A549 (cell line): ENCODE data around the gene NTNG1. TPM values are rescaled to one million over a fixed set of nuclear protein-coding genes. Genes with fewer than 3 reads are reported as not detected.

Source experiments
- ATAC-seq, 2 experiments: fragments of 200-7000 bp in 1 of 2; fragments of >200 bp in 1 of 2; cut with Nextera tagmentation in 1 of 2; cut with Tn5 transposase in 1 of 2; 3 replicates each; pipeline versions ENCODE4 v1.8.0 to v1.9.1; 2018 to 2020; ENCODE audit warnings: mild to moderate bottlenecking in 1 of 2, moderate library complexity in 1 of 2
- CTCF ChIA-PET: fragments of 300-600 bp; sonication (Branson Sonifier 250); formaldehyde crosslinking; extraction: SDS; loops from one replicate; lab custom pipeline; 2021; ENCODE audit warnings: antibody characterized with exemption, inconsistent platforms; lab: Yijun Ruan, JAX
- POLR2A ChIA-PET: fragments of 350-600 bp; formaldehyde crosslinking; extraction: SDS; loops from one replicate; lab custom pipeline; 2021; ENCODE audit warnings: antibody characterized with exemption, inconsistent platforms; lab: Yijun Ruan, JAX
- DNase-seq, 2 experiments: peaks; one replicate each; pipeline versions ENCODE4 v3.0.0 to v3.0.0-alpha.2; 2011 to 2016; ENCODE audit warnings: low read depth in 1 of 2, low spot score in 1 of 2
- FAIRE-seq: peaks from 2 replicates; lab custom pipeline; 2011; peaks lifted over from hg19 to GRCh38; lab: Jason Lieb, UNC
- H3K27ac ChIP-seq, 2 experiments: fragments of >200 bp; sonication (Bioruptor Twin); formaldehyde crosslinking; 3 replicates each; pipeline ENCODE4 v1.5.1; 2016 to 2017
- H3K4me1 ChIP-seq: fragments of >200 bp; sonication (Bioruptor Twin); formaldehyde crosslinking; 3 replicates; pipeline ENCODE4 v1.6.1; 2016
- H3K4me2 ChIP-seq: fragments of >200 bp; sonication (Bioruptor Twin); formaldehyde crosslinking; 3 replicates; pipeline ENCODE4 v1.6.1; 2016
- H3K4me3 ChIP-seq: fragments of >200 bp; sonication (Bioruptor Twin); formaldehyde crosslinking; 3 replicates; pipeline ENCODE4 v1.5.1; 2016
- H3K9me3 ChIP-seq: fragments of >200 bp; sonication (Bioruptor Twin); formaldehyde crosslinking; 3 replicates; pipeline ENCODE4 v1.6.1; 2016
- ATOH8 ChIP-seq: fragments of 250-450 bp; sonication (Bioruptor Pico); IDR thresholded peaks from 2 replicates; pipeline ENCODE4 v1.5.0; 2020; ENCODE audit warnings: low read depth, mild to moderate bottlenecking, moderate library complexity
- BCL3 ChIP-seq: fragments of >200 bp; sonication (Bioruptor Twin); formaldehyde crosslinking; IDR thresholded peaks from 3 replicates; pipeline ENCODE4 v1.6.1; 2016
- CHD2 ChIP-seq: fragments of 150-350 bp; IDR thresholded peaks from 2 replicates; pipeline ENCODE4 v1.6.1; 2014; ENCODE audit warnings: low read length; ENCODE audit not compliant: partially characterized antibody
- CHD4 ChIP-seq: fragments of 200-600 bp; sonication (generic); IDR thresholded peaks from 2 replicates; pipeline ENCODE4 v1.6.1; 2016; ENCODE audit warnings: antibody characterized with exemption, mild to moderate bottlenecking, borderline replicate concordance
- EHMT2 ChIP-seq: fragments of 200-600 bp; sonication (generic); IDR thresholded peaks from 2 replicates; pipeline ENCODE4 v1.6.1; 2016; ENCODE audit warnings: antibody characterized with exemption, low read depth, mild to moderate bottlenecking, moderate library complexity
- ESRRA ChIP-seq: fragments of 150-350 bp; IDR thresholded peaks from 2 replicates; pipeline ENCODE4 v1.6.1; 2014; ENCODE audit warnings: mild to moderate bottlenecking, low read length, borderline replicate concordance
- GATA3 ChIP-seq: IDR thresholded peaks from 2 replicates; pipeline ENCODE4 v1.6.1; 2012; ENCODE audit warnings: borderline replicate concordance
- HDAC2 ChIP-seq: fragments of 200-600 bp; sonication (generic); IDR thresholded peaks from 2 replicates; pipeline ENCODE4 v1.6.1; 2016
- HOXB5 ChIP-seq: fragments of 250-450 bp; sonication (Bioruptor Pico); IDR thresholded peaks from 2 replicates; pipeline ENCODE4 v1.5.0; 2020; ENCODE audit warnings: mild to moderate bottlenecking, moderate library complexity
- JUN ChIP-seq, 2 experiments: fragments of >200 bp; sonication (Bioruptor Twin); formaldehyde crosslinking; IDR thresholded peaks; 2 replicates in 1 of 2; 3 replicates in 1 of 2; pipeline ENCODE4 v1.6.1; 2016 to 2017
- KDM5A ChIP-seq: fragments of 200-600 bp; sonication (generic); IDR thresholded peaks from 2 replicates; pipeline ENCODE4 v1.6.1; 2016; ENCODE audit warnings: antibody characterized with exemption, mild to moderate bottlenecking
- MAX ChIP-seq: IDR thresholded peaks from 2 replicates; pipeline ENCODE4 v1.6.1; 2012
- NPAS2 ChIP-seq: fragments of 250-450 bp; sonication (Bioruptor Pico); IDR thresholded peaks from 2 replicates; pipeline ENCODE4 v1.8.0; 2022; ENCODE audit warnings: mild to moderate bottlenecking, moderate library complexity, borderline replicate concordance
- NR3C1 ChIP-seq: fragments of >200 bp; sonication (Bioruptor Twin); formaldehyde crosslinking; IDR thresholded peaks from 3 replicates; pipeline ENCODE4 v1.6.1; 2017
- PHF8 ChIP-seq: fragments of 200-600 bp; sonication (generic); IDR thresholded peaks from 2 replicates; pipeline ENCODE4 v1.6.1; 2016; ENCODE audit warnings: low read depth, mild to moderate bottlenecking, antibody characterized with exemption, moderate library complexity, borderline replicate concordance
- RAD21 ChIP-seq, 2 experiments: fragments of >200 bp in 1 of 2; sonication (Bioruptor Twin) in 1 of 2; formaldehyde crosslinking in 1 of 2; IDR thresholded peaks in 1 of 2; conservative IDR thresholded peaks in 1 of 2; 2 replicates in 1 of 2; 3 replicates in 1 of 2; pipeline ENCODE4 v1.6.1; 2012 to 2018; ENCODE audit warnings: inconsistent platforms in 1 of 2
- RARB ChIP-seq: fragments of 250-450 bp; sonication (Bioruptor Pico); IDR thresholded peaks from 2 replicates; pipeline ENCODE4 v1.8.0; 2021; ENCODE audit warnings: mild to moderate bottlenecking, moderate library complexity
- RCOR1 ChIP-seq: fragments of 150-350 bp; IDR thresholded peaks from 2 replicates; pipeline ENCODE4 v1.6.1; 2014; ENCODE audit warnings: antibody characterized with exemption, low read length, low read depth
- REST ChIP-seq: fragments of 200-600 bp; sonication (generic); IDR thresholded peaks from 2 replicates; pipeline ENCODE4 v1.6.1; 2016; ENCODE audit warnings: antibody characterized with exemption, mild to moderate bottlenecking, moderate library complexity
- RFX5 ChIP-seq: fragments of 450-650 bp; IDR thresholded peaks from 2 replicates; pipeline ENCODE4 v1.7.1; 2014; ENCODE audit warnings: antibody characterized with exemption, mild to moderate bottlenecking, moderate library complexity
- SREBF2 ChIP-seq: fragments of 450-650 bp; IDR thresholded peaks from 2 replicates; pipeline ENCODE4 v1.6.1; 2014; ENCODE audit warnings: mild to moderate bottlenecking, moderate library complexity
- TFCP2L1 ChIP-seq: fragments of 250-450 bp; sonication (Bioruptor Pico); IDR thresholded peaks from 2 replicates; pipeline ENCODE4 v1.5.0; 2021; ENCODE audit warnings: mild to moderate bottlenecking
- ZNF302 ChIP-seq: fragments of 250-450 bp; sonication (Bioruptor Pico); IDR thresholded peaks from 2 replicates; pipeline ENCODE4 v1.9.0; 2021; ENCODE audit warnings: inconsistent platforms, mild to moderate bottlenecking, moderate library complexity
- ZSCAN20 ChIP-seq: fragments of 250-450 bp; sonication (Bioruptor Pico); IDR thresholded peaks from 2 replicates; pipeline ENCODE4 v1.8.0; 2022; ENCODE audit warnings: mild to moderate bottlenecking, moderate library complexity
- WGBS: methylation state at CpG from one replicate; pipeline ENCODE4 v1.1.6; 2017; ENCODE audit errors: missing lambda C conversion rate; 5-methylcytosine and 5-hydroxymethylcytosine counted together
- polyA plus RNA-seq, 4 experiments: library from polyadenylated mRNA; depleted of rRNA in 3 of 4; stranded (reverse); fragments of >200 nt; fragmentation: RNase III in 1 of 4; extraction: RNeasy Plus Mini Kit Qiagen cat#74134 plus additional on column Dnase treatment in 1 of 4; gene quantifications; 2 replicates in 3 of 4; 3 replicates in 1 of 4; pipeline ENCODE4 v1.2.3, GENCODE V29; 2011 to 2017

The NTNG1 gene
- polyA plus RNA-seq, 2 of the 4 experiments (the other 2 are of a cell fraction), result not detected

GRCh38 chr1:107394301-107394700 is 253.5 kb downstream of the NTNG1 start (continued):
- TF ChIP-seq REST, result no peak
- TF ChIP-seq RCOR1, result no peak
- TF ChIP-seq HOXB5 (CRISPR knock-in tag), result no peak
- TF ChIP-seq HDAC2, result no peak

- no peak overlapping the region for H3K27ac ChIP-seq
- H3K4me3 ChIP-seq, result no peak overlapping the region
- 62% methylated on average over 4 of the region's 4 CpGs for WGBS
- H3K4me2 ChIP-seq, result no peak overlapping the region
- FAIRE-seq (no peak), DNase-seq (no peak), ATAC-seq (no peak)
- H3K4me1 ChIP-seq, result no peaks in the 10 kb centered on the region
- TF ChIP-seq NPAS2 (CRISPR knock-in tag) (no peak), SREBF2 (no peak), REST (no peak), ZSCAN20 (CRISPR knock-in tag) (no peak), RFX5 (no peak), ESRRA (no peak), RCOR1 (no peak), ZNF302 (CRISPR knock-in tag) (no peak), EHMT2 (no peak), KDM5A (no peak), RAD21 (conservative IDR thresholded peaks at IDR 0.05 in 1 of 2, IDR thresholded peaks at IDR 0.05 in 1 of 2) (no peak), HDAC2 (no peak), PHF8 (no peak), CHD4 (no peak), TFCP2L1 (no peak)
- CTCF ChIA-PET, result no interaction called here
- POLR2A ChIA-PET, result no interaction called here
- no peaks in the 10 kb centered on the region for H3K9me3 ChIP-seq
Measured at GRCh38 chr1:107401704-107402103, 260.9 kb downstream of the NTNG1 start.

GRCh38 chr1:107404756-107405155 is 263.9 kb downstream of the NTNG1 start:
- H3K27ac ChIP-seq, result no peak overlapping the region
- no peak for ATAC-seq
- WGBS, result 53% methylated on average over 1 of the region's 1 CpG
- H3K4me2 ChIP-seq, result no peak overlapping the region
- no peaks in the 10 kb centered on the region for H3K4me1 ChIP-seq
- H3K9me3 ChIP-seq, result no peaks in the 10 kb centered on the region
- POLR2A ChIA-PET, result no interaction called here
- CTCF ChIA-PET, result no interaction called here
- no peak overlapping the region for H3K4me3 ChIP-seq
- DNase-seq, result no peak
- no peak for FAIRE-seq
- TF ChIP-seq HDAC2 (no peak), CHD2 (no peak), JUN (IDR thresholded peaks at IDR 0.05) (no peak), GATA3 (no peak), BCL3 (no peak), RARB (CRISPR knock-in tag) (no peak), MAX (no peak), EHMT2 (no peak), ZSCAN20 (CRISPR knock-in tag) (no peak), ATOH8 (CRISPR knock-in tag) (no peak), NR3C1 (no peak), TFCP2L1 (no peak)
